ENCODE results near the gene AKR1C2.
"Not testable (repeated sequence)": the region's sequence is repeated elsewhere in the genome, so short reads cannot be mapped to it uniquely, and the experiment has no call there.

Gene AKR1C2

DNA sequence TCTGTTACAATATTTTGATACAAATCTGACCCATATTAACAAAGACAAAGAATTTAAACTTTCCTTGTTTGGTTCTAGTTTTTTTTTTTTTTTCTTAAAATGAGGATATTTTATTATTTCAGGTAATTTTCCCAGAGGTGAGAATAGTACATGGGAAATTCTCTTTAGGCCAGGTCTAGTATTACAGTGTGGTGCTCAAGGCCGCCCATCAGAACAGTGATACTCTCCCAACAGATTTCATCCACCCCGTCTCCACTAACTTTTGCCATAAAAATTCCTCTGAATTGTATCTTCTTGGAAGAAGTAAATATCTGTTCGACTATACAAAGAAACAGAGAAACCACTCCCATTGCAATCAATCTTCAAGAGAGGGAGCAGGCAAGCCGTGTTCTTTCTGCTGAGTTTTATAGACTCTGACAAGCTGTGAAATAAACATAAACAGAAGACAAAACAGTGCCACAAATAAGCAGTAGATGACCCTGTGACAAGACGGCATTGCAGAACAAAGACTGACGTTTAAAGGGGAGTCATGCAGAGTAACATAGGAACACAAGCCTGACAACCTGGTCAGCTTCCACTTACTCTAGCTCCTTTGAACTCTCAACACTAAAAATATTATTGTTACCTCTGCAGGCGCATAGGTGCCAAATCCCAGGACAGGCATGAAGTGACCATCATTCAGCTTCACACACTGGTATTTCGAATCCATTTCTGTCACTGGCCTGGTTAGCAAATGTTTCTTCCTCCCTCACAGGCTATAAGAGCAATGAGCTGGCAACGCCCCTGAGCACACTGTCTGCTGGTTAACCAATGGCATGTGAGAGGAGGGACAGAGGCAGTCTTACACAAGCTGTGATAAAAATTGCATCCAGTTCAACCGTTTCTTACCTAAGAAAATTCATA is at the start of gene AKR1C2:
TSS of gene AKR1C2 (minus strand) at position 731 of the 903 bp plus-strand sequence. CDS start at position 709, 22 bp downstream.
- peak; percentile 98 for FAIRE-seq

DNA sequence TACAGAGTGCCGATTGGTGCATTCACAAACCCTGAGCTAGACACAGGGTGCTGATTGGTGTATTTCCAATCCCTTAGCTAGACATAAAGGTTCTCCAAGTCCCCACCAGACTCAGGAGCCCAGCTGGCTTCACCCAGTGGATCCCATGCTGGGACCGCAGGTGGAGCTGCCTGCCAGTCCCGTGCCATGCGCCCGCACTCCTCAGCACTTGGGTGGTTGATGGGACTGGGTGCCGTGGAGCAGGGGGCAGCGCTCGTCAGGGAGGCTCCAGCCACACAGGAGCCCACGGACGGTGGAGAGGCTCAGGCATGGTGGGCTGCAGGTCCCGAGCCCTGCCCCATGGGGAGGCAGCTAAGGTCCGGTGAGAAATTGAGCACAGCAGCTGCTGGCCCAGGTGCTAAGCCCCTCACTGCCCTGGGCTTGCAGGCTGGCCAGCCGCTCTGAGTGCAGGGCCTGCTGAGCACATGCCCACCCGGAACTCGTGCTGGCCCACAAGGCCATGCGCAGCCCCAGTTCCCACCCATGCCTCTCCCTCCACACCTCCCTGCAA is 49.4 kb upstream of the AKR1C2 start:
- FAIRE-seq, result not testable (repeated sequence)

- no peak for FAIRE-seq
Observed at GRCh38 chr10:5047912-5048628, 44.4 kb upstream of the AKR1C2 start.

DNA sequence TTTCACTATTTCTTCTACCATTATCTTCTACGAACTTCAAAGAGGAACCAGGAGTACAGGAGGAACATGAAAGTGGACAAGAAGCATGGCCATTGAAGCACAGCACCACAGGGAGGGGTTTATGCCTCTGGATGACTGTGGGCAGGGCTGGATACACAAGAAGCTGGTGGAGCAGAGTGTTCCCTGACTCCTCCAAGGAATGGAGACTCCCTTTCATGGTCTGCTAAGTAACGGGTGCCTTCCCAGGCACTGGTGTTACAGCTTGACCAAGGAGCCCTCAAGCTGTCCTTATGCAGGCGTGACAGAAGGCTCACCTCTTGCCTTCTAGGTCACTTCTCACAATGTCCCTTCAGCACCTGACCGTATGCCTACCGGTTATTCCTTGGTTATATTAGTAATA is 43.4 kb upstream of the AKR1C2 start:
- FAIRE-seq, result not testable (repeated sequence)

GRCh38 chr10:5046410-5046809 is 42.8 kb upstream of the AKR1C2 start:
- FAIRE-seq, result no peak

- FAIRE-seq, result no peak
Observed at GRCh38 chr10:5045095-5045494, 41.4 kb upstream of the AKR1C2 start.

GRCh38 chr10:5043716-5044115 is 40.1 kb upstream of the AKR1C2 start:
- FAIRE-seq, result peak; percentile 99

DNA sequence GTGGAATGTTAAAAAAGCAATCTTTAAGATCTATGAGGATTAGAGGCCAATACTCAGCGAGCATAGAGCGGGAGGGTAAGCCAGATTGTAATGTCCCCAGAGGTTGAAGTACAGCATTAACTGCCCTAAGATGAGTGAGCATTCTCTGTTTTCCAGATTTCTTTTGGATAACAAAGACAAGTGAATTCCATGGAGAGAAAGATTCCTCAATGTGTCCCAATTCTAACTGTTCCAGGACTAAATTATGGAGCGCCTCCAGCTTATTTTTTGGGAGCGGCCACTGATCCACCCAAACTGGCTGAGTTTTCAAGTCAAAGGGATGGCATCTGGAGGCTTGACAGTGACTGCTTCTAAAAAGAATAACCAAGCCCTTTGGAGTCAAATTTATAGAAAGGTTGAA is 39.3 kb upstream of the AKR1C2 start:
- no peak for FAIRE-seq

DNA sequence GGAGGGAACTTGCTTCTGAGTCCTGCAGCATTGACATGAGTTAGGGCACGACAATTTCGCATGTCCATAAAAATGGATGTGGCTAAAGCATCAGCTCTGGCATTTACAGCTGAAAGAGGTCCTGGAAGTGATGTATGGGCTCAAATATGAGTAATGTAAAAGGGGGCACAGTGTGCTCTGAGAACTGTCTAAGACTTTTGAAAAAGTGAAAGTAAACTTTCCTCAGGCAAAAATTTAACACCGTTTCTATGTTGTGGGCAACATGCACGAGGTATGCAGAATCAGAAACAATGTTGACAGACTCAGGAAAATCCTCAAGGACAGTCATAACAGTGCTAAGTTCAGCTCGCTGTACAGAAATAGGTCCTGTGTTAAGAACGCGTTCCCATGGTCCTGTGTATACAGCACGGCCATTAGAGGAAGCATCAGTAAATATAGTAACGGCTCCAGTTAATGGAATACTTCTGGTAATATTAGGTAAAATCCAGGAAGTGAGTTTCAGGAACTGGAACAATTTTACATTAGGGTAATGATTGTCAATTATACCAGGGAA is 37.9 kb upstream of the AKR1C2 start:
- peak; percentile 21 for FAIRE-seq

DNA sequence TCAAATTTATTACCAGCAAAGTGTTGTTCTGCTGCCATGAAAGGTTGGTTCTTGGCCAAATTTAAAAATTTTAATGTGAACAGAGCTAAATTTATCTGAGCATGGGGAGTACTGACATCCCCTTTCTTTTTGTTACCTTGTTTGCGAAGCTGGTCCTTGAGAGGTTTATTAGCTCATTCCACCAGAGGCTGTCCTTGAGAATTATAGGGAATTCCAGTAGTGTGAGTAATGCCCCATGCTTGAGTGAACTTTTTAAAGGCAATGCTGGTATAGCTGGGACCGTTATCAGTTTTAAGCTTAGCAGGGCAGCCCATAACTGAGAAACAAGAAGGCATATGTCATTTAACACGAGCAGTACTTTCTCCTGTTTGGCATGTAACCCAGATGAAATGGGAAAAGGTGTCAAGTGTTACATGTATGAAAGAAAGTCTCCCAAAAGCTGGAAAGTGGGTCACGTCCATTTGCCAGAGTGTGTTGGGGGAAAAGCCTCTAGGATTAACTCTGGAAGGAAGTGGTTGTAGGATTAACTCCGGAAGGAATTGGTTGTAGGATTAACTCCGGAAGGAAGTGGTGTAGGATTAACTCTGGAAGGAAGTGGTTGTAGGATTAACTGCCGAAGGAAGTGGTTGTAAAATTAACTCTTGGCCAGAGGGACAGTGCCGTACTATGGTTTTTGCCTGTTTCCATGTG is 37.3 kb upstream of the AKR1C2 start:
- no peak for FAIRE-seq

DNA sequence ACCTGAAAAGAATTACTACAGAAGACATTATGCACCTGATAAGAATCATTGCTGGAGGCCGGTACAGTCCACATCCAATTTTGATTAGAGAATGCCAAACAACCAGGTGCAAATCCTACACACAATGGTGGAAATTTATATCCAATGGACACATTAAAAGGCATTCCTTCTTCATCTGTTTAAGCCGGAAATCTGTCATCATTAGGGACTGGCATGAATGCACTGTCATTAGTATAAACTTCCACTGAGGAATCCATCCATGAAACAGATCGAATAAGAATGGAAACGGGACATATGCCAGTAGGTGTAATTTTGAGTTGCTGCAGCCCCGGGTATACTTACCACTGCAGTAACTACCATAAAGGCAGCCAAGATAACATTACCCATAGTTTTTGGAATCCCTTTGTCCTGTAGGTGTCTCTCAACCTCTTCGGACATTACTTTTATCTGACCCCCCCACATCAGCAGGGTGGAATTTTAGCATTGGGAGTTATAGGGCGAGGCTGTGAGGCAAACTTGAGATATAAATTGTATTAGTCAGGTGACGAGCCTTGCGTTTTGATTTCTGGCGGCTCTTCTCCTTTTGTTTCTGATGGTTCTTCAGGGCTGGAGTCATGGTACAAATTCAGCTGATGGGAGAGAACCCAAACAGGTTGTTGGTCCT is 36.5 kb upstream of the AKR1C2 start:
- no peak for FAIRE-seq

DNA sequence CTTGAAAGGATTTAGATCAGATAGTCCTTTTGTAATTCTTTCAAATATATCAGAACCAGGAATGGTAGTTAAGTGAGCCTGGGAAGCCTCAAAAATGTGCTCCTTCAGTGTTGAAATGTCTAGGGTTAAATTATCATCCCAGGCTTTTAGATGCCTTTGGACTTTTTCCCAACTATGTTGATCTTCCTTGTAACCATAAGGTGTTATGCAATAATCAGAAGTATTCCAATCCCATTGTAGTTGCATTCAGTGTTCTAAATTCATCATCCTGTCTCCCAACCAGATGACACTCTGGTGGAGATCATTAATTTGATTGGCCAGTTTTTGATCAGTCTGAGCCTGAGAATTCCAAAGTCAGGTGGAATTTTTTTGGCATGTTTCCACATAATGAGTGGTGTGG is 35.1 kb upstream of the AKR1C2 start:
- no peak for FAIRE-seq

DNA sequence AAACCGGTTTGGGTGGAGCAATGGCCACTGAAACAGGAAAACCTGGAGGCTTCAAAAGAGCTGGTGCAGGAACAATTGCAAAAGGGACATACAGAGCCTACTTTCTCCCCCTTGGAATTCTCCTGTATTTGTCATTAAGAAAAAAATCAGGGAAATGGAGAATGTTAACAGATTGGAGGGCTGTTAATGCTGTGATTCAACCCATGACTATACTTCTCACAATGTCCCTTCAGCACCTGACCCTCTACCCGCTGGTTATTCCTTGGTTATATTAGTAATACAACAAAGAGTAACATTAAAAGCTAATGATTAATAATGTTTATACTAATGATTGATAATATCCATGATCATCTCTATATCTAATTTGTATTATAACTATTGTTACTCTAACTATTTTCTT is 34.4 kb upstream of the AKR1C2 start:
- no peak for FAIRE-seq

GRCh38 chr10:5036511-5036910 is 32.9 kb upstream of the AKR1C2 start:
- FAIRE-seq, result no peak

GRCh38 chr10:5035356-5035755 is 31.7 kb upstream of the AKR1C2 start:
- FAIRE-seq, result no peak

DNA sequence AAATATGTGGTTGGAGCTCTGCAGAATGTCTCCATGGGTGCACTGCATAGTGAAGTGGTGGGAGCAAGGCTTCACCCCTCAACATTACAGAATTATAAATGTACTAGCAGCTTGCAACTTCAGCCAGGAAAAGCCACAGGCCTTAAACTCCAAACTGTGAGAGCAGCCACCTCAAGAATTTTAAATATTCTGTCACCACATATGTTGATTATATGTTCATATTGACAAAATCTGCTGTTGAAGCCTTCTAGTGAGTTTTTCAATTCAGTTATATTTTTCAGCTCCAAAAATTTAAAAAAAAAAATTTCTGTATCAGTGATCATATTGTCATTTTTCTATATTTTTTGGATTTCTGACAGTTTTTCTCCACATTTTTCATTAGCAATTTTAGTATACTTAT is 30.9 kb upstream of the AKR1C2 start:
- FAIRE-seq, result no peak

- FAIRE-seq, result no peak
Observed at GRCh38 chr10:5033061-5033778, 29.6 kb upstream of the AKR1C2 start.

GRCh38 chr10:5032444-5032843 is 28.8 kb upstream of the AKR1C2 start:
- FAIRE-seq, result not testable (repeated sequence)

DNA sequence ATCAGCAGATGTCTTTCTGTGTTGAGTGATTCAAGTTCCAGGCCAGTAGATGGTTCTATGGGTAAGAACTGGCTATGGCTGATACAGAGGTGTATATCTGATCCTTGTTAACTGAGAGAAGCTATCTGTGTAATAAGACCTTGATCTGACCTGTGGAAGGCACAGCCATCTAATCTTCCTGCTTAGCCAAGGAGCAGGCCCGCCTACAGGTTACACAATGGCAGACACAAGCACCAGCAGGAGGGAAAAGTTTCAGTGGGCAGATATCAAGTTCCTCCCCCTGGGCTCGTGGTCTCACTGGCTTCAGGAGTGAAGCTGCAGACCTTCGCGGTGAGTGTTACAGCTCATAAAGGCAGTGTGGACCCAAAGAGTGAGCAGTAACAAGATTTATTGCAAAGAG is 27.9 kb upstream of the AKR1C2 start:
- FAIRE-seq, result not testable (repeated sequence)

DNA sequence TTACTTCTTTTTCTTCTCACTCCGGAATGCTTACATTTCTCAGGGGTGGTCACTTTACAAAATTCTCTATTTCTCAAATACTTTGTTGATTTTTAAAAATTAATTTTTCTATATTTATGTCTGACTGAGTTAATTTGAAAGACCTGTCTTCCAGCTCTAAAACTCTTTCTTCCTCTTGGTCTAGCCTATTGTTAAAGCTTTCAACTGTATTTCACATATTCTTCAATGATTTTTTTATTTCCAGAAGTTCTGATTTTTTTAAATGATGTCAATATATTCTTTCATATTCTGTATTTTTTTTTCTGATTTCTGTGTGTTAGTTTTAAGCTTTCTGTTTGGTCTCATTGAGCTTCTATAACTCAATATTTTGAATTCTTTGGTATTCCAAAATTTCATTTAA is 27.3 kb upstream of the AKR1C2 start:
- peak; percentile 85 for FAIRE-seq

- not testable (repeated sequence) for FAIRE-seq
Observed at GRCh38 chr10:5025461-5025881, 21.8 kb upstream of the AKR1C2 start.
